GM19238 (cell line): ENCODE data around the gene PPA2.
"Not testable (repeated sequence)": the region's sequence is repeated elsewhere in the genome, so short reads cannot be mapped to it uniquely, and the experiment has no call there.

Experiments used
- DNase-seq: peaks from one replicate; pipeline ENCODE4 v3.0.0; 2011; ENCODE audit warnings: low spot score; ENCODE audit not compliant: insufficient read length

Gene PPA2

GRCh38 chr4:105460306-105460705, 13.6 kb downstream of the PPA2 start:
- no peak for DNase-seq

- not testable (repeated sequence) for DNase-seq
Observed at GRCh38 chr4:105458541-105458940, 15.3 kb downstream of the PPA2 start.

DNA sequence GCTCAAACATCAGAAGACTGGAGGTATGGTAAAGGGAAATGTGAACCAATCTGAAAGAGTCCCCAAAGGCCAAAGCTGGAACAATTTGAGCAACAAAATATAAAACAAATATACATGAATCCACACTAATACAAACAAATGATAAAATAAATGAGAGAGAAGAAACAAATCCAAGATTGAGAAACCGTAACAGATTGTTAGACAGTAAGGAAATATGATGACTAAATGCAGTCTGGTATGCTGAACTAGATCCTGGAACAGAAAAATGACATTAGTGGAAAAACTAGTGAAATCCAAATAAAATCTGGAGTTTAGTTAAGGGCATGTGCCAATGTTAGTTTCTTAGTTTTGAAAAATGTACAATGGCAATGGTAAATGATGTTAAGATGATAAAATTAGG, 15.9 kb downstream of the PPA2 start:
- no peak for DNase-seq

DNA sequence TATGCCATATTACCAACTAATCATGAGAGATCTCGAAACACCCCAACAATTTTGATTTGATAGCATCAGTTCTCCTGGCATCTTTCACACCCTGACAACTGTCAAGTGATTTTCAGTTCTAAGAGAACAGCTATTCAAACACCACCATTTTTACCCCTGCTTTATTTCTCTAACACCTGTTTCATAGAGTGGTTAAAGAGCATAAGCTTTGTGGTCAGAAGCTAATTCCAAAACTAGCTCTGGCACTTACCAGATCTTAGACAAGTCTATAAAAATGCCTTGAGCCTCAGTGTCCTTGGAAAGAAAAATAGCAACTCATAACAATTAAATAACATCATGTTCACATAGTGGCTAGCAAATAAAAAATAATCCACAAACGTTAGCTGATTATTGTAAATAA, 17.9 kb downstream of the PPA2 start:
- no peak for DNase-seq

GRCh38 chr4:105455182-105455581, 18.7 kb downstream of the PPA2 start:
- no peak for DNase-seq

DNA sequence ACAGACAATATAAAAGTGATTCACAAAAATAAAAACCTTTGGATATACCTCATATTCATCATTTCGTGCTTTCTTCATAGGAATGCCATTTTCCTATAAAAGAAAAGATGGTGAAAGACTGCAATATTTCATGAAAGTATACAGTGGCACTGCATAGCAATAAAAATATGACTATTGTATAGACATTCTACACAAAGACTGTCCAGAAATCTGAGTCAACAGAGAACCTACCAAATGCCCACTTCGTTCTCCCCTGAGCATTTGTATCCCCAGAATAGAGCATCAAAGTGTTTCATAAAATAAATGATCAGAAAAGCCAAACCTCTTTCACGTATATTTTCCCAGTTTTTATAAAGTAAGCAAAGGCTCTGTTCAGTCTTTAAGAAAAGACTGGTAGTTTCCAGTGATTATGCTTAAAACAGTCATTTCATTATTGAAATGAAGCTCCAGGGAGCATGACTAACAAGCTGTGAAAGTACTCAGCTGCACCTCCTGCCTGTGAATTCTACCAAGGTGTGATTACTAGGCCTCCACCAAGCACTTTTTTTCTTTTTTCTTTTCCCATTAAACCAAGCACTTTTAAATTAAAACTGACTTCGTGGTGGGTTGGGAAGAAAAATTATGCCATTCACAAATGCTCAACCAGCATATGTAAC, 20.2 kb downstream of the PPA2 start:
- no peak for DNase-seq

DNA sequence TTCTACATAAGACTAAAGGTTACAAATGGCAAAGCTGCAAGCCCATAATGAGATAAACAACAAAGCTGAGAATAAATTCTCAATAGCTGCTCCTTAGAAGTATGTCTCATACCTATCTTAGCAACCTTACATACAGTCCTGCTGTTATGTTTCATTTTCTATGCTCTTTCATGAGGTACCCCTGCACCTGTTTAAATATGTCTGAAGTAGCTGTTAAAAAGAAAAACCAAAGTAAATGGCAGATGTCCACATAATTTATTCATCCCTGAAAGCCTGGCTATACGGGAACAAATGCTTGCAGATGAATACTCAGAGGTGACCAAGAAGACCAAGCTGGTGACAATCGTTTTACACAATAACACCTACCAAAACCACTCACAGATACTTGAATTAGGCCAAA, 22.5 kb downstream of the PPA2 start:
- no peak for DNase-seq

- no peak for DNase-seq
Observed at GRCh38 chr4:105440890-105441289, 33.0 kb downstream of the PPA2 start.

GRCh38 chr4:105437637-105438036, 36.2 kb downstream of the PPA2 start:
- DNase-seq: no peak

DNA sequence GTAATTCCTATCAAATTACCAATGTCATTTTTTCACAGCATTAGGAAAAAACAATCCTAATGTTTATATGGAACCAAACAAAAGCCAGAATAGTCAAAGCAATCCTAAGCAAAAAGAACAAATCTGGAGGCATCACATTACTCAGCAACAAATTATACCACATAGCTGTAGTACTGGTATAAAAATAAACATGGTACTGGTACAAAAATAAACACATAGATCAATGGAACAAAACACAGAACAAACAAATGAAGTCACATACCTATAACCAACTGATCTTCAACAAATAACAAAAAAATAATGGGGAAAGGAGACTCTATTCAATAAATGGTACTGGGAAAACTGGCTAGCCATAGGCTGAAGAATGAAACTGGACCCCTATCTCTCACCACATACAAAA, 37.4 kb downstream of the PPA2 start:
- DNase-seq: no peak

DNA sequence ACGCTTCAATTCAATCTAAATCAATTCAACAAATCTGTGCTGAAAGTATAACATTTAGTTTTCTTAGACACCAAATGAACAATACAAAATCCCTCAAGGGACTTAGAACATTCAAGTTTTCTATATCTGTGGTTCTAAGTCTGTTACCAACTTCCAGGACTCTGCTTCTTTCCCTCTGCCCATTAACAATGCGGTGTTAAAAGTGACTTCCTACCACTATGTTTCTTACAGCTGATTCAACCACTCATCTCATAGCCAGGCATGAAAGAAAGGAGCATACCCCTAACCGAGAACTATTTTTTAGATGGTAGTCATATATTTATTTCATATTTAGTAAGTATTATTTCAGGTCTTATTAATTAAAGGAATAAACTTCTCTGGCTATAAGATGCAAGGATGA, 38.9 kb downstream of the PPA2 start:
- no peak for DNase-seq

GRCh38 chr4:105433421-105433820, 40.4 kb downstream of the PPA2 start:
- no peak for DNase-seq

- DNase-seq: no peak
Observed at GRCh38 chr4:105432438-105432837, 41.4 kb downstream of the PPA2 start.

GRCh38 chr4:105430811-105431210, 43.1 kb downstream of the PPA2 start:
- DNase-seq: no peak

DNA sequence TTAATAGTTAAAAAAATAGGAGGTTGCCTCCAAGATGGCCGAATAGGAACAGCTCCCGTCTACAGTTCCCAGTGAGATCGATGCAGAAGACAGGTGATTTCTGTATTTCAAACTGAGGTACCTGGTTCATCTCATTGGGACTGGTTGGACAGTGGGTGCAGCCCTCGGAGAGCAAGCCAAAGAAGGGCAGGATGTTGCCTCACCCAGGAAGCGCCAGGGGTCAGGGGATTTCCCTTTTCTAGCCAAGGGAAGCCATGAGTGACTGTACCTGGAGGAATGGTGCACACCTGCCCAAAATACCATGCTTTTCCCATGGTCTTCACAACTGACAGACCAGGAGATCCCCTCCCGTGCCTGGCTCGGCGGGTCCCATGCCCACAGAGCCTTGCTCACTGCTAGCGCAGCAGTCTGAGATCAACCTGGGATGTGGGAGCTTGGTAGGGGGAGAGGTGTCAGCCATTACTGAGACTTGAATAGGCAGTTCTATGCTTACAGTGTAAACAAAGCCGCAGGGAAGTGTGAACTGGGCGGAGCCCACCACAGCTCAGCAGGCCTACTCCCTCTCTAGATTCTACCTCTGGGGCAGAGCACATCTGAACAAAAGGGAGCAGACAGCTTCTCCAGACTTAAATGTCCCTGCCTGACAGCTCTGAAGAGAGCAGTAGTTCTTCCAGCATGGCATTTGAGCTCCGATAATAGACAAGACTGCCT, 47.5 kb downstream of the PPA2 start:
- DNase-seq: no peak

DNA sequence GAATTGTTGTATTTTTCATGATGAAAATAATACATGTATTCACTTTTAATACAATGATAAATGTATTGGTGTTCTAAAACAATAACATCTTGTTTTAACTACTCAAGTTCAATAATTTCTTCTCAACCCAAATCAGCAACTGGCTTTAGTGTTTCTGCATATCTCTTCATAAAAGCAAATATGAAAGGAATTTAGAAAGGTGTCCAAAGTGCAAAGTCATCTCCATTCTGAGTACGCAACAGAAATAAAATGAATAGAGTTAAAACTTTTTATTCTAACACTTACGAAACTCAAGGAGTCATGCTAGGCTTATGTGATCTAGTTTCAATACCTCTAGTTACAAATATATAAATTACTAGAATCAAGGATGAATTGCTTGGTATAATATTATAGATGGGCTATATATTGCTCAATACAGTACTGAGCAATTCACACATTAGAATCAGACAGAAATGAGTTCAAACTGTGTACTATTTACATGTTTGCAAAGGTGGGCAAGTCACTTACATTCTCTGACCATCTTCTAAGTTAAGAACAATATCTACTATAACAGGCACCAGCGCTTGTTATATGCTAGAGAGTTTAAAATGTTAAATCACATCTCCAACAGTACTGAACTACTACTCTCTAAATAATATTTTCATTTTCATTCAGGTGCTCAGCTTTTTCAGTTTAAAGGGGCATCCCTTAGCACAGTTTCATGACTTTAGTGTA, 51.5 kb downstream of the PPA2 start:
- no peak for DNase-seq

GRCh38 chr4:105417624-105418023, 56.2 kb downstream of the PPA2 start:
- DNase-seq: no peak

DNA sequence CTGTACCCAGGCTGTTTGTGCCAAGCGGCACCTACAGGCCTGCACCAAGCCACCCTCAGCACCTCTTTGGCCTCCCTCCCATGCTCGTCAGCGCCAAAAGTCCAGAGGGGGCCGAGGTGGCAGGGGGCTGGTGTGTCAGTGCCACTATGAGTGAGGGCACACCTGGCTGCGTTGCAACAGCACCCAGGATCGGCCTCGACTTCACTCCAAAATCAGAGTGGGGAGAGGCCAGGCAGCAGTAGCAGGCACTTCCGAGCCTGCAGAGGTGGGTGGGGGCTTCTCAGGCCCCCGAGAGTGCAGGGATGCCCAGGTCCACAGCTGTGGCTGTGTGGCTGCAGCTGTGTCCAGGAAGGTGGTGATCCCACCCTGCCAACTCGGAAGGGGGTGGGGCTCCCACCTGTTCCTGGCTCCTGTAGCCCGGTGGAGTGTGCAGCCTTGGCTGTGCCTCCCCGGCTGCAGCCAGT, 58.5 kb downstream of the PPA2 start:
- DNase-seq: no peak

DNA sequence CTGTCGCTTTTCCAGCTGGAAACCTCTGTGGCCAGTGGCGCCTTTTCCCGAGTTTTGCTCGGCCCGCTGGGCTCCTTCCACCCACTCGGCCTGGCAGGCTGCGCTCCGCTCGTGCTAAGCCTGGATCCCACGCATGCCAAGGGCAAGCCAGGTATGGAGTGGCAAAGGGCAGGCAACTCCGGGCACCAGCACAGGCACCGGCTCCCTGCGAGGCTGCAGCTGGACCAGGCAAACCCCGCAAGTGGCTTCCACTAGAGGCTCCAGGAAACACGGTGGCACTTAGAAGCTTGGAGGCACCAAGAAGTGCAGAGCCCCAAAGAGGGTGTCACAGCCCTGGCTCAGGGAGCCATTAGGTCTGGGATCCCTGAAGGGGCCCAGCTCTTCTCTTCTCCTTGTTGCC, 59.5 kb downstream of the PPA2 start:
- no peak for DNase-seq

DNA sequence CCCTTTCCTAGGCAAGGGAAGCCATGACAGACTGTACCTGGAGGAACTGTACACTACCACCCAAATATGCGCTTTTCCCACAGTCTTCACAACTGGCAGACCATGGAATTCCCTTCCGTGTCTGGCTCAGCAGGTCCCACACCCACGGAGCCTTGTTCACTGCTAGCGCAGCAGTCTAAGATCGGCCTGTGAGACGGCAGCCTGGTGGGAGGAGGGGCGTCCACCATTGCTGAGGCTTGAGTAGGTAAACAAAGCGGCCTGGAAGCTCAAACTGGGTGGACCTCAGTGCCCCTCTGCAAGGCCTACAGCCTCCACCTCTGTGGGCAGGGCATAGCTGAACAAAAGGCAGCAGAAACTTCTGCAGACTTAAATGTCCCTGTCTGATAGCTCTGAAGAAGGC, 64.7 kb downstream of the PPA2 start:
- DNase-seq: not testable (repeated sequence)

DNA sequence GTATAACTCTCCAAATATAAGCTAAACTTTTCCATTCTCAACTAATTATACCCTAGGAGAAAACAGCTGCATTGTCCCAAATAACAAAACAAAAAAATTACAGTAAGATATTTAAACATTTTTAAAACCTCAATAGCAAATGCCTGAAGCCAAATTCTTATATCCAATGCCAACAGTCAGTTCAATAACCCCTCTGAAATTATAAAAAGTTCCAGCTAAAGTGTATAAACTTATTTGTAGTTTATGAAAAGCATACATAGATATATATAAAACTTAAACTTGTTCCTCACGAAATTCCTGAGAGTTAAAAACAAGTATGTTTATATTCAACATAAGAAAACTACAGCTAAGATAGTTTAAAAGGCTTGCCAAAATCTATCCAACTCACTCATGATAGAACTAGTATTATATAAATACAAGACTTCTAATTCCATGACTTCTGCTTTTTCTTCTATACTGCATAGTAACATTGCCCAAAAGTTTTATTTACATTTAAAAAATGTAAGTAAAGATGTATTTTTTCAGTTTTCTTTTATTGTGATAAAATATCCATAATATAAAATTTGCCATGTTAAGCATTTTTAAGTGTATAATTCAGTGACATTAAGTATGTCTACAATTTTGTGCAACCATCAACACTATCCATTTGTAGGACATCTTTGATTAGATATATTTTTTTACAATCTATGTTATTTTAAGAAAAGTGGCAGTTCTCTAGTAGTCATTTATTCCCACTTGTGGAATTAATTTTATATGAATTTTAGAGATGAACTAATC, 72.8 kb downstream of the PPA2 start:
- no peak for DNase-seq
